Liver (tissue), 9 donors: Measurements from ENCODE around the gene CPNE5. TPM values are rescaled to one million over a fixed set of nuclear protein-coding genes. Genes with fewer than 3 reads are reported as not detected.

Experiments
- DNase-seq: peaks from one replicate; pipeline ENCODE4 v3.0.0-alpha.2; 2017; ENCODE audit warnings: low spot score
- H3K27ac ChIP-seq, 2 donors: one replicate each; pipeline ENCODE4 v1.7.0; 2013; ENCODE audit warnings: inconsistent platforms in 2 of 2, low read length in 2 of 2, control low read depth in 1 of 2, low read depth in 1 of 2, mild to moderate bottlenecking in 1 of 2
- H3K27me3 ChIP-seq, 4 donors: one replicate each; pipeline versions ENCODE4 v1.6.1 to v1.7.0; 2013; ENCODE audit warnings: low read length in 3 of 4, inconsistent platforms in 1 of 4, mild to moderate bottlenecking in 1 of 4, moderate library complexity in 1 of 4; ENCODE audit not compliant: control insufficient read depth in 4 of 4, insufficient read depth in 4 of 4
- H3K36me3 ChIP-seq, 4 donors: one replicate each; pipeline versions ENCODE4 v1.6.1 to v1.7.0; 2013; ENCODE audit warnings: low read length in 3 of 4, mild to moderate bottlenecking in 3 of 4, low read depth in 1 of 4, moderate library complexity in 1 of 4; ENCODE audit not compliant: control insufficient read depth in 4 of 4, insufficient read depth in 3 of 4
- H3K4me1 ChIP-seq, 4 donors: one replicate each; pipeline versions ENCODE4 v1.6.1 to v1.7.0; 2013; ENCODE audit warnings: low read length in 3 of 4, mild to moderate bottlenecking in 3 of 4, moderate library complexity in 1 of 4; ENCODE audit not compliant: control insufficient read depth in 4 of 4, insufficient read depth in 4 of 4
- H3K4me3 ChIP-seq, 3 donors: one replicate each; pipeline versions ENCODE4 v1.6.1 to v1.7.0; 2013; ENCODE audit warnings: low read length in 3 of 3, control low read depth in 1 of 3, low read depth in 1 of 3, mild to moderate bottlenecking in 1 of 3
- H3K9ac ChIP-seq, 2 donors: one replicate each; pipeline ENCODE4 v1.7.0; 2013; ENCODE audit warnings: low read length in 2 of 2, mild to moderate bottlenecking in 2 of 2, moderate library complexity in 2 of 2, control low read depth in 1 of 2, low read depth in 1 of 2
- H3K9me3 ChIP-seq, 4 donors: one replicate each; pipeline versions ENCODE4 v1.6.1 to v1.7.0; 2013; ENCODE audit warnings: low read length in 3 of 4; ENCODE audit not compliant: control insufficient read depth in 4 of 4
- CTCF ChIP-seq: fragments of 150-350 bp; IDR thresholded peaks from 2 replicates; pipeline ENCODE4 v1.5.1; 2017; ENCODE audit warnings: improper control_type of control experiment, low read depth, low read length; ENCODE audit not compliant: missing input control
- EGR1 ChIP-seq, 2 donors: IDR thresholded peaks; 2 replicates each; pipeline ENCODE4 v1.6.1; 2016 to 2018; ENCODE audit warnings: antibody characterized with exemption in 2 of 2, low read depth in 2 of 2
- FOXA2 ChIP-seq: IDR thresholded peaks from 2 replicates; pipeline ENCODE4 v1.6.1; 2016; ENCODE audit warnings: antibody characterized with exemption
- MAX ChIP-seq: IDR thresholded peaks from 2 replicates; pipeline ENCODE4 v1.6.1; 2016; ENCODE audit warnings: antibody characterized with exemption
- REST ChIP-seq: IDR thresholded peaks from 2 replicates; pipeline ENCODE4 v1.6.1; 2016; ENCODE audit warnings: antibody characterized with exemption, mild to moderate bottlenecking
- TAF1 ChIP-seq: conservative IDR thresholded peaks from 2 replicates; pipeline ENCODE4 v1.6.1; 2016; ENCODE audit warnings: antibody characterized with exemption, mild to moderate bottlenecking
- ZBTB33 ChIP-seq: IDR thresholded peaks from 2 replicates; pipeline ENCODE4 v1.6.1; 2016; ENCODE audit warnings: antibody characterized with exemption
- WGBS: extraction: QIAGEN DNeasy Blood & Tissue Kit; methylation state at CpG from one replicate; pipeline ENCODE4 v1.1.7; 2013; 5-methylcytosine and 5-hydroxymethylcytosine counted together
- polyA plus RNA-seq, 2 donors: library from polyadenylated mRNA; stranded (reverse) in 1 of 2; unstranded in 1 of 2; fragments of 200-250 nt in 1 of 2; fragments of >200 nt in 1 of 2; fragmentation: Nextera tagmentation in 1 of 2; extraction: Ambion mirVana in 1 of 2; gene quantifications; one replicate each; pipeline versions ENCODE4 v1.2.1 to v1.2.3, GENCODE V29; 2013 to 2015
- total RNA-seq, 2 donors: library from RNA; depleted of rRNA; stranded (reverse); fragments of >200 nt; gene quantifications; one replicate each; pipeline ENCODE4 v1.2.3, GENCODE V29; 2014
- donor health status: healthy.
- donor health status: healthy.
- donor health status: healthy.
- donor health status: healthy.
- donor health status: healthy.

CPNE5 gene
- total and polyA plus RNA-seq, 4 donors: 0.24 to 1.1 (median 0.44) TPM

DNA sequence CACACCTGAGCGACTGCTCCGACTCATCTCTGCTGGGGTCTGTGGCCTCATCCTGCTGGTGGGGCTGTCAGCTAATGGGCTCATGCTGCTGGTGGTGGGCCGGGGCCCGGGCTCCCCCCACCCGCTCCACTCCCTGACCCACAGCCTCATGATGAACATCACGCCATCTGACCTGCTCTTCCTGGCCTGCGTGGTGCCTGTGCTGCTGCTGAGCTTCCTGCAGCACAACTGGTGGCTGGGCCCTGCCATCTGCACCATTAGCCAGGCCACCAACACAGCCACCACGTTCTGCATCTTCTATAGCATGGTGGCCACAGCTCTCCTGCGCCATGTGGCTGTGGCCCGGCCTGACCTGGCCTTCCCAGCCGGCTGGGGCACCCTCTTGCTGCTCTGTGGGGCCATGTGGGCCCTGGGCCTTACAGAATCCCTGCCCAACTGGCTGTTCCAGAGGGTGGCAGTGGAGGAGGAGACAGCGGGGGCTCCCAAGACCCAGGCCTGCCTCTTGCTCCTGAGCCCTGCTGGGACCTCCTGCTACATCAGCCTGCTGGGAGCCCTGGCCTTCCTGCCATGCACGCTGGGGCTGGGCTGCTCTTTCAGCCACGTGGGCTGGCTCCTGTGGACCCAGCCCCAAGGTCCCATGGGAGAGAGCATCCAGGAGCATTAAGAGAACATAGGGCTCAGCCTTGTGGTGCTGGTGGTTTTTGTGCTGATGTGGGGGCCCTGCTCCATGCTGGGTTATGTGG, 102.0 kb downstream of the CPNE5 start:
- peaks cover 0 to 3% (median 0%) of the 10 kb centered on the region in 4 donors for H3K4me1 ChIP-seq
- WGBS: 95% methylated on average over 14 of the region's 14 CpGs
- no peak for TF ChIP-seq MAX
- TF ChIP-seq REST: no peak
- no peak for TF ChIP-seq TAF1
- no peak for TF ChIP-seq ZBTB33
- TF ChIP-seq EGR1 (IDR thresholded peaks at IDR 0.05; ENCODE audit: low read depth in 2 of 2): no peak
- H3K27ac ChIP-seq: no peak overlapping the region
- H3K9ac ChIP-seq: no peak overlapping the region
- no peaks in the 10 kb centered on the region for H3K27me3 ChIP-seq
- H3K4me3 ChIP-seq: no peak overlapping the region
- no peaks in the 10 kb centered on the region for H3K9me3 ChIP-seq
- no peak for DNase-seq
- H3K36me3 ChIP-seq: no peaks in the 10 kb centered on the region

- Histone ChIP-seq H3K27ac (peak overlapping the region; percentile 45 to 52), H3K9ac (peak overlapping the region in 1 of 2 donors; percentile 20), H3K4me1 (peaks cover 0 to 3% (median 0%) of the 10 kb centered on the region in 4 donors), H3K9me3 (no peaks in the 10 kb centered on the region), H3K4me3 (no peak overlapping the region), H3K27me3 (no peaks in the 10 kb centered on the region), H3K36me3 (no peaks in the 10 kb centered on the region)
- no peak for DNase-seq
- 29% methylated on average over 24 of the region's 24 CpGs for WGBS
- peak; percentile 3 for TF ChIP-seq CTCF
- TF ChIP-seq FOXA2: no peak
Measured at GRCh38 chr6:36735110-36736071, 103.9 kb downstream of the CPNE5 start.
